ENCODE data around the gene SH3PXD2B.

Gene SH3PXD2B

DNA sequence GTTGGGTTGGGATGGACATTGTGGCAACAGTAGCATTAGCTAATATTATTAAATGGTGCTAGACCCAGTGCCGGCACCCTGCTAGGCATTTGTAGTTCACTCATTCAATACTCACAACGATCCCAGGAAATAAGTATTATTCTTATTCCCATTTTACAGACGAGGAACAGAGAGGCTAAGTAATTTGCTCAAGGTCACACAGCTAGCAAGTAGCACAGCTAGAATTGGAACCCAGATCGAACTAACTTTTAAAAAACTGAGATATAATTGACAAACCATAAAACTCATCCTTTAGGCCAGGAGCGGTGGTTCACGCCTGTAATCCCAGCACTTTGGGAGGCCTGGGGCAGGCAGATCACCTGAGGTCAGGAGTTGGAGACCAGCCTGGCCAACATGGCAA is 79.5 kb downstream of the SH3PXD2B start:
- Histone ChIP-seq H3K9ac (ENCODE audit: low read length) (no peak overlapping the region), H4K20me1 (ENCODE audit: insufficient read depth, low read length) (no peaks in the 10 kb centered on the region), H3K9me3 (ENCODE audit: low read length) (peaks cover 11% of the 10 kb centered on the region), H3F3A (ENCODE audit: insufficient read depth, low read length) (no peaks in the 10 kb centered on the region), H3K9me2 (ENCODE audit: low read depth, low read length) (no peaks in the 10 kb centered on the region), H3K4me3 (ENCODE audit: low read depth, low read length, poor library complexity, severe bottlenecking) (no peak overlapping the region), H2AFZ (ENCODE audit: low read length) (no peak overlapping the region), H3K27me3 (ENCODE audit: insufficient read depth, low read length) (peaks cover 5% of the 10 kb centered on the region; the same call in 1 of the 2 replicates), H3K4me2 (ENCODE audit: low read length) (no peak overlapping the region), H3K36me3 (ENCODE audit: insufficient read depth, low read length) (no peaks in the 10 kb centered on the region; the same call in 1 of the 2 replicates), H3K79me2 (ENCODE audit: insufficient read depth, low read length) (no peaks in the 10 kb centered on the region), H3K4me1 (ENCODE audit: insufficient read depth, low read length, severe bottlenecking) (no peaks in the 10 kb centered on the region), H3K27ac (ENCODE audit: low read depth, low read length, poor library complexity, severe bottlenecking) (no peak overlapping the region)
- TF ChIP-seq EZH2 (IDR thresholded peaks at IDR 0.05; ENCODE audit: borderline replicate concordance, low read length) = no peak
- TF ChIP-seq, protein P1, sequence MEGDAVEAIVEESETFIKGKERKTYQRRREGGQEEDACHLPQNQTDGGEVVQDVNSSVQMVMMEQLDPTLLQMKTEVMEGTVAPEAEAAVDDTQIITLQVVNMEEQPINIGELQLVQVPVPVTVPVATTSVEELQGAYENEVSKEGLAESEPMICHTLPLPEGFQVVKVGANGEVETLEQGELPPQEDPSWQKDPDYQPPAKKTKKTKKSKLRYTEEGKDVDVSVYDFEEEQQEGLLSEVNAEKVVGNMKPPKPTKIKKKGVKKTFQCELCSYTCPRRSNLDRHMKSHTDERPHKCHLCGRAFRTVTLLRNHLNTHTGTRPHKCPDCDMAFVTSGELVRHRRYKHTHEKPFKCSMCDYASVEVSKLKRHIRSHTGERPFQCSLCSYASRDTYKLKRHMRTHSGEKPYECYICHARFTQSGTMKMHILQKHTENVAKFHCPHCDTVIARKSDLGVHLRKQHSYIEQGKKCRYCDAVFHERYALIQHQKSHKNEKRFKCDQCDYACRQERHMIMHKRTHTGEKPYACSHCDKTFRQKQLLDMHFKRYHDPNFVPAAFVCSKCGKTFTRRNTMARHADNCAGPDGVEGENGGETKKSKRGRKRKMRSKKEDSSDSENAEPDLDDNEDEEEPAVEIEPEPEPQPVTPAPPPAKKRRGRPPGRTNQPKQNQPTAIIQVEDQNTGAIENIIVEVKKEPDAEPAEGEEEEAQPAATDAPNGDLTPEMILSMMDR (IDR thresholded peaks at IDR 0.05; ENCODE audit: low read length) = no peak

DNA sequence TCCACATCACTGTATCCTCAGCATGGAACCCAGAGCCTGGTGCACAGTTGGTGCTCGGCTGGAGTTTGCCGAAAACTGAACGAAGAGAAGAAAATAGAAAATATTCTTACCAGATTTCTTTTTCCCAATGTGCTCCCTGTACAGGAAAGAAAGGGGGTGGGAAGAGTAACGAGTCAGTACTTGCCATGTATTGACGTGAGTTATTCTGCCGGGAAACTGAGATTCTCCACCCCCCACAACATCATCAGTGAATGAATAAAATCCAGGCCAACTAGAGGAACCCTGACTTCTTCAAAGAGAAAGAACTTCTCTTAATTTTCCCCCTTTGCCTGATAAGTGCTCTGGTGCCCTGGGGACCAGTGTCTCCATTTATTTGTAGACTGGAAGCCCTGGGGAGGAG is 80.6 kb downstream of the SH3PXD2B start:
- no peaks in the 10 kb centered on the region for H3F3A ChIP-seq (ENCODE audit: insufficient read depth, low read length)
- no peaks in the 10 kb centered on the region for H3K9me2 ChIP-seq (ENCODE audit: low read depth, low read length)
- peaks cover 5% of the 10 kb centered on the region; the same call in 1 of the 2 replicates for H3K27me3 ChIP-seq (ENCODE audit: insufficient read depth, low read length)
- no peaks in the 10 kb centered on the region for H3K79me2 ChIP-seq (ENCODE audit: insufficient read depth, low read length)
- H3K4me2 ChIP-seq (ENCODE audit: low read length) = no peak overlapping the region
- H4K20me1 ChIP-seq (ENCODE audit: insufficient read depth, low read length) = no peaks in the 10 kb centered on the region
- no peak overlapping the region for H3K9ac ChIP-seq (ENCODE audit: low read length)
- TF ChIP-seq EZH2 (IDR thresholded peaks at IDR 0.05; ENCODE audit: borderline replicate concordance, low read length) = no peak
- TF ChIP-seq, protein P1 (IDR thresholded peaks at IDR 0.05; ENCODE audit: low read length) = no peak
- H3K36me3 ChIP-seq (ENCODE audit: insufficient read depth, low read length) = no peaks in the 10 kb centered on the region; the same call in 1 of the 2 replicates
- peaks cover 11% of the 10 kb centered on the region for H3K9me3 ChIP-seq (ENCODE audit: low read length)
- H3K4me3 ChIP-seq (ENCODE audit: low read depth, low read length, poor library complexity, severe bottlenecking) = no peak overlapping the region
- H3K4me1 ChIP-seq (ENCODE audit: insufficient read depth, low read length, severe bottlenecking) = no peaks in the 10 kb centered on the region
- H2AFZ ChIP-seq (ENCODE audit: low read length) = no peak overlapping the region
- H3K27ac ChIP-seq (ENCODE audit: low read depth, low read length, poor library complexity, severe bottlenecking) = no peak overlapping the region

DNA sequence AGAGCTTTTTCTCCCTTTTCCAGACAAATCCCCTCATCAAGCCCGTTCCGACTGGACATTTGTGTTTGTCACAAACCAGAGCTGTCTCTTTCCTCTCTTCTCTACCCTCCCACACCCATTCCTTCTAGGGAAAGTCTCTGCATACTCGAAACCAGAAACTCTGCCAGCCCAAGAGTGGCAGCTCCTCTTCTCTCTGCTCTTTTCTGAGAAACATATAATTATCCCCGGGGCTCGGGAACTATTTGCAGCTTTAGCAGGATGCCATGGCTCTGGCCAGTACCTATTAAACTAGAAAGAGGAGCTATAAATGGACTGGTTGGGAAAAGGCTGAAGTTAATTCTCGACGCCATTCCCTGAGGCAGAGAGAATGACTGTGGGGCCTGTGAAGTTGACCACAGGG is 82.6 kb downstream of the SH3PXD2B start:
- H3K4me2 ChIP-seq (ENCODE audit: low read length) = no peak overlapping the region
- H3K9me2 ChIP-seq (ENCODE audit: low read depth, low read length) = no peaks in the 10 kb centered on the region
- no peaks in the 10 kb centered on the region; the same call in 1 of the 2 replicates for H3K36me3 ChIP-seq (ENCODE audit: insufficient read depth, low read length)
- no peak overlapping the region for H3K9ac ChIP-seq (ENCODE audit: low read length)
- H3K79me2 ChIP-seq (ENCODE audit: insufficient read depth, low read length) = no peaks in the 10 kb centered on the region
- H3K27me3 ChIP-seq (ENCODE audit: insufficient read depth, low read length) = peaks cover 9% of the 10 kb centered on the region; the same call in 1 of the 2 replicates
- no peaks in the 10 kb centered on the region for H3K4me1 ChIP-seq (ENCODE audit: insufficient read depth, low read length, severe bottlenecking)
- H2AFZ ChIP-seq (ENCODE audit: low read length) = no peak overlapping the region
- no peaks in the 10 kb centered on the region for H4K20me1 ChIP-seq (ENCODE audit: insufficient read depth, low read length)
- TF ChIP-seq, protein P1 (IDR thresholded peaks at IDR 0.05; ENCODE audit: low read length) = no peak
- no peak for TF ChIP-seq EZH2 (IDR thresholded peaks at IDR 0.05; ENCODE audit: borderline replicate concordance, low read length)
- no peak overlapping the region for H3K4me3 ChIP-seq (ENCODE audit: low read depth, low read length, poor library complexity, severe bottlenecking)
- H3K9me3 ChIP-seq (ENCODE audit: low read length) = peaks cover 11% of the 10 kb centered on the region
- no peaks in the 10 kb centered on the region for H3F3A ChIP-seq (ENCODE audit: insufficient read depth, low read length)
- H3K27ac ChIP-seq (ENCODE audit: low read depth, low read length, poor library complexity, severe bottlenecking) = no peak overlapping the region

Measured in OCI-LY1 (cell line).